Brain pericyte (primary cell): ENCODE results near the gene AK8.

ENCODE experiments used
- DNase-seq: peaks from one replicate; pipeline ENCODE4 v3.0.0-alpha.2; 2012; ENCODE audit warnings: low read depth, low spot score

The AK8 gene

DNA sequence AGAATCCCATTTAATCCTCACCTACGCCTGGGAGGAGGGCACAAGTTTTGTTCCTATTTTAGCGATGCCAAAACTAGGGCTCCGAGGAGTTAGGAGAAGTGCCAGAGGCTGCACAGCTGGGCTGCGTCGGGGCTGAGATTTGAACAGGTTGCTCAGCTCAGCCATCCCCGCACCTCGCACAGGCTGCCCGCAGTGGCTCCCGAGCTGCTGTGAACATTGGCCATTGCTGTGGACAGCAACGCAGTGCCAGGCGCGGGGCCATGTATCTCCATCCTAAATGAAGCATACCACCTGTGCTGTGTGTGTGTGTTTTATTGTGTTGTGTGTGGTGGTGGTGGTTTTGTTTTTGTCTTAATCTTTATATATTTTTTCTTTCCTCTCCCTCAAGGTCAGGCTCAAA, 52.0 kb downstream of the AK8 start:
- DNase-seq = no peak

- DNase-seq = no peak
Measured at GRCh38 chr9:132825430-132825829, 52.7 kb downstream of the AK8 start.

GRCh38 chr9:132824951-132825350, 53.1 kb downstream of the AK8 start:
- DNase-seq = no peak

DNA sequence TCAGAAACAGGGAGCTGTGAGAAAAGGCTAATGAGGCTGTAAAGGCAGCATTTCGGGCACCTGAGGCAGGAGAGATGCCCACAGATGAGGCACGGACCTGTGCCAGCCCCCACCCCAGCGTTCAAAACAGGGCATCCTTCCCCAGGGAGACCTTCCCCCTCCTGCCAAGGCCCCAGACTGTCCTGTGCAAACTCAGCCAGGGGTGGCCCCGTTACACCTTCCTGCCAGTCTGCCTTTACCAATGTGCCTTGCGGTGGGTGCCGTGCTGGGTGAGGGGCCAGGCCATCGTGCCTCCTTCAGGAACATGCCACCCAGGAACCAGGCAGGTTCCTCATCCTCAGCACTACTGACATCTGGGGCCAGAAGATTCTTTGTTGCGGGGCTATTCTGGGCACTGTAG, 53.9 kb downstream of the AK8 start:
- no peak for DNase-seq

DNA sequence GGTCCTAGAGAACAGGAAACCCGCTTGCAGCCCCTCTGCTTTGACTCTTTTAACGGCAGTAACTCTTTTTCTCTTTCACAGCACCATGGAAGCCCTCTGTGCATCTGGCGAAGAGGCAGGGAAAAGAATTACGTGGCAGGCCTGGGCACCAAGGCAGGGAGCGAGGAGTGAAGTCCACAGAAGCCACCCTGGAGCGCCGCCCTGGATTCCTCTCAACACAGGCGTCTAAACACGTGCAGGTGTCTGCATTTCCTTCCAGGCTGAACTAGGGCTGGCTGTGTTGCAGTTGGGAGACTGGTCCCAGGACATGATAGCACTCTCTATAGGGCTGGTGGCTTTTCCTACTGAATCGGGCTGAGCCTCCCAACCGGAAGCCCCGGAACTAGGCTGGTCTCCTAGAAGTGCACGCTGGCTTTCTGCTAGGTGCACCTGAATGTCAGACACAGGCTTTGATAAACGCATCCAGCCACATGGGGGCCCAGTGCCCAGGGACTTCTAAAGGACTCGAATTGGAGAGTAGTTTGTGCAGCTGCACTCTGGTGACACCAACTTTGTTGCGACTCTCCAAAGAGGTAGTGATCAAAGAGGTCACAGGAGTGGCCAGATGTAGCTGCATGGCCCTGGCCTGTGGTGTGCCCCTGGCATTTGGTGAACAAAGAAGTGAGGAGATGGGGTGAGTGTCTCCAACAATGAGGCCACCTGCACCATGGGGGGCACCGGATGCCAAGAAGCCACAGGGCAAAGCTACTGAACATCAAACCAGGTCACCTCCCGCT, 54.5 kb downstream of the AK8 start:
- DNase-seq = no peak

GRCh38 chr9:132820169-132820944, 57.7 kb downstream of the AK8 start:
- no peak for DNase-seq

DNA sequence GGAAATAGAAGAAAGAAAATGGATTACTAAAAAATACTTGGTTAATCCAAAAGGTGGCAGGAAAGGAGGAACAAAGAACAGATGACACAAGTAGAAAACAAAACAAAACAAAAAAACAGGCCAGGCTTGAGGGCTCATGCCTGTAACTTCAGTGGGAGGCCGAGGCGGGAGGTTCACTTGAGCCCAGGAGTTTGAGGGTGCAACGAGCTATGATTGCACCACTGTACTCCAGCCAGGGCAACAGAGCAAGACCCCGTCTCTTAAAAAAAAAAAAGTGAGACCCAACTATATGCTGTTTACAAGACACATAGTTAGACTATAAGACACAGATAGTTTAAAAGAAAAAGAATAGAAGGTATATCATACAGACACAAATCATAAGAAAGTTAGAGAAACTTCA, 59.5 kb downstream of the AK8 start:
- DNase-seq = no peak

DNA sequence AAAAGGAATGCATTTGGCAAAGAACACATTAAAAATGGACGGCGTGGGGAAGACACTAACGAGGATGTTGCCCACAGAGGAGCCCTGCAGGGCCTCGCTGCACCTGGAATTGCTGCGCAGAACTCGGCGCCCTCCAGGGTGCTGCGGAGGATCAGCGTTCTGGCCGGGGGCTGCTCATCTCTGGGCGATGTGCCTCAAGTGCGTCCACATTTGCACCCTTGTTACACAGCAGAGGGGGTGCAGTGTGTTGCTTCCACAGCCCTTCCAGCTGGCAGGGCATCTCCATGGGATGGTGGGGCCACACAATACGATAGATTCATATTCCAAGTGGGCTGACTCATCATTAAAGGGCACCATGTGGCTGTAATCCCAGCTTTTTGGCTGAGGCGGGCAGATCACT, 63.1 kb downstream of the AK8 start:
- DNase-seq = no peak

DNA sequence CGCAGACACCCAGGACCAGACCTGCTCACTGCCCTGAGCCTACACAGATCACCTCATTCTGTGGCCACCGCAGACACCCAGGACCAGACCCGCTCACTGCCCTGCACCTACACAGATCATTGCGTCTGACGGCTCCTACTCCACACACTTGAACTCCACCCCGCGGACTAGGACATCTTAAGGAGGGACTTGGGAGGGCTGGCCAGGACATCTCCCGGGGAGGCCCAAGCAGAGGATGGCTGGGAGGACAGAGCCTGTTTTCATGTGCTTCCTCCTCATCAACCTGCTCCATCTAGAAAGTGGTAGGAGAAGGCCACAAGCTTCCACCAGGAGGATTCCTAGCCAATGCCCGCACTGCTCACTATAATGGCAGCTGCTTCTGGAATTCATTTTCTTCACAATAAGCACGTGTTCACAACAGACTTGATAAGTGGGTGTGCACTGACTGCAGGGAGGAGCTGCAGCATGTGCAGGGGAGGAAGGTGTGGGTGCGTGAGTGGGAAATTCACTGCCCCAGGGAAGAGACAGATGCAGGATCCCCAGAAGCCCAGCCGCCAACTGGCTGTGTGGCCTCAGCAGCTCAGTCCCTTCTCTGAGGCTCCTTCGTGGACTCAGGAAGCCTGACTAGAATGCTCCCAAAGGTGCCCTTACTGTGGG, 64.8 kb downstream of the AK8 start:
- no peak for DNase-seq

- no peak for DNase-seq
Measured at GRCh38 chr9:132811985-132812384, 66.1 kb downstream of the AK8 start.

- DNase-seq = no peak
Measured at GRCh38 chr9:132810314-132810713, 67.8 kb downstream of the AK8 start.

- no peak for DNase-seq
Measured at GRCh38 chr9:132809677-132810271, 68.3 kb downstream of the AK8 start.

- no peak for DNase-seq
Measured at GRCh38 chr9:132808645-132809044, 69.4 kb downstream of the AK8 start.

GRCh38 chr9:132806723-132807421, 71.2 kb downstream of the AK8 start:
- no peak for DNase-seq

GRCh38 chr9:132806306-132806705, 71.8 kb downstream of the AK8 start:
- DNase-seq = no peak

DNA sequence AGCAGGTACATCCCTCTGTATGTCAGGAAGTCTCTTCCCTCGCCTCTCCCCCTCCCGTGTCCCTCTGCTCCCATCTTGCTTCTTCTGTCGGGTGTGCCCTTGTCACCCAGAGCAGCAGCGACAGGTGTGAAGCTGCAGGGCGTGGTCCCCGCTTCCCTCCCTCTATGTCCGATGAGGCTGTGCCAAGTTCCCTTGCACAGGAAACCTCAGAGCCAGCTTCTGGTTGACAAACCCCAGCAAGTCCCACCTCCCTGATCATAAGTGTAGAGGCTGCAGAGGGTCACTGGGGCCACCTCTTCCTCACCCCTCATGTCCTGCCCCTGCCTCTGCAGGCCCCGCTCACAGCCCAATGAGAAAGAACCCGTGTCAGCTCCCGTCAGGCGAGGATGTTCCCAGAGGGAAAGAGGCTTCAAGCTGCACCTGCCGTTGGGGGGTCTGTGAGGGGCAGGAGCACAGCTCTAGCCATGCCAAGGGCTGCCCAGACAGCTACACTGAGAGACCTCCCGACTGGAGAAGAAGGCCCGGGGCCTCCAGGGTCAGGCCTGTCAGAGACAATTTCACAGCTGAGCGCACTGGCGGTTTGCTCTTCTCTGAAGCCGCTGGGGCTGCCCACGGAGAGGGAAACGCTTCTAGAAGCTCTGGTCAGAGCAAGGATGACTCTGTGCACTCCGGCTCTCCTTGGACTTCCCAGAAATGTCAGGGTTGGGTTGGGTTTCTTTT, 73.3 kb downstream of the AK8 start:
- DNase-seq = no peak

- no peak for DNase-seq
Measured at GRCh38 chr9:132802121-132802795, 75.8 kb downstream of the AK8 start.

- no peak for DNase-seq
Measured at GRCh38 chr9:132801659-132802058, 76.4 kb downstream of the AK8 start.

DNA sequence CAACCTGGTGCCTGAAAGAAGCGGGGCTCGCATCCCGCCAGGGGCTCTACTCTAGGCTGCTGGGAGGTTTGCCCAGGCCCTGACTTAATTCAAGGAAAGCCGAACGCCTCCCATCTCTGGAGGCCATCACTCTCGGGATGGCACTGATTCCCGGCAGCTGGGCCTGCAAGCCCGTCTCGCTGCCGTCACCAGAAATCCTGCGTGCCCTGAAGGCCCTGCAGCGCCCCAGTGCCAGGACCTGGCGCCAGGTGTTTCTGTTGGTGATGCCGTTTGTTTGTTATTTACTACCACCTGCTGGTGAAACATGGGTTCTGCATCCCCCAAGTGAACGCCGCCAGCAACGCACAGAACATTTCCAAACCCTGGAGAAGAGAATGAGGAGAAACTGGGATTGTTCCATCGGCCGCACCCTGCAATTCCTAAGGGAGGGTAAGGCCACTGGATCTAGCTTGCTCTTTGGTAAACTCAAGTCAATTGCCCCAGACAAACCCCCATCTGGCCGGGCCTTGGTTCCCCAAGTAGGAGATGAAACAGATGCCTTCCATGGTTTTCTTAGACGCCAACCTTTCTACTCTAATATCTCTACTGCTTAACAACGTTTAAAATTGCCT, 77.9 kb downstream of the AK8 start:
- no peak for DNase-seq
